HFF-Myc (cell line): Measurements from ENCODE around the gene ACVRL1.
A peak's percentile ranks its signal among the peaks of the same experiment; 100 is the strongest.

ENCODE experiments used
- DNase-seq: peaks from one replicate; pipeline ENCODE4 v3.0.0-alpha.2; 2011; ENCODE audit warnings: low read depth; ENCODE audit errors: extremely low read depth
- H3K4me3 ChIP-seq: replicated peaks from 2 replicates; pipeline ENCODE4 v1.5.1; 2011; ENCODE audit warnings: low read depth, mild to moderate bottlenecking, control low read depth, low read length
- CTCF ChIP-seq: IDR thresholded peaks from 2 replicates; pipeline ENCODE4 v1.5.1; 2012; ENCODE audit warnings: mild to moderate bottlenecking, low read depth, low read length, control low read depth; ENCODE audit errors: missing control alignments

ACVRL1 gene

GRCh38 chr12:51905471-51906429, 1.6 kb upstream of the ACVRL1 start:
- DNase-seq = no peak
- no peak for TF ChIP-seq CTCF

GRCh38 chr12:51906430-51907082, 748 bp upstream of the ACVRL1 start:
- TF ChIP-seq CTCF = no peak
- H3K4me3 ChIP-seq = peak overlapping the region; percentile 39; the same call in 1 of the 2 replicates
- DNase-seq = no peak

More at GRCh38 chr12:51905471-51906429, 1.6 kb upstream of the ACVRL1 start:
- H3K4me3 ChIP-seq = no peak overlapping the region

GRCh38 chr12:51907856-51908425, 637 bp downstream of the ACVRL1 start:
- H3K4me3 ChIP-seq = peak overlapping the region; percentile 39
- no peak for TF ChIP-seq CTCF
- no peak for DNase-seq

- no peak overlapping the region for H3K4me3 ChIP-seq
- DNase-seq = no peak
These were observed 1.7 kb downstream of the ACVRL1 start for GRCh38 chr12:51908876-51909592.

GRCh38 chr12:51910168-51910567, 2.9 kb downstream of the ACVRL1 start:
- DNase-seq = no peak
- no peak overlapping the region for H3K4me3 ChIP-seq

More at GRCh38 chr12:51908876-51909592, 1.7 kb downstream of the ACVRL1 start:
- no peak for TF ChIP-seq CTCF

More at GRCh38 chr12:51910168-51910567, 2.9 kb downstream of the ACVRL1 start:
- no peak for TF ChIP-seq CTCF
